ENCODE results near the gene M1AP. TPM values are rescaled to one million over a fixed set of nuclear protein-coding genes. Genes with fewer than 3 reads are reported as not detected.

M1AP gene
- total RNA-seq, 1 donor from 2014 or later, result 0.24 TPM

DNA sequence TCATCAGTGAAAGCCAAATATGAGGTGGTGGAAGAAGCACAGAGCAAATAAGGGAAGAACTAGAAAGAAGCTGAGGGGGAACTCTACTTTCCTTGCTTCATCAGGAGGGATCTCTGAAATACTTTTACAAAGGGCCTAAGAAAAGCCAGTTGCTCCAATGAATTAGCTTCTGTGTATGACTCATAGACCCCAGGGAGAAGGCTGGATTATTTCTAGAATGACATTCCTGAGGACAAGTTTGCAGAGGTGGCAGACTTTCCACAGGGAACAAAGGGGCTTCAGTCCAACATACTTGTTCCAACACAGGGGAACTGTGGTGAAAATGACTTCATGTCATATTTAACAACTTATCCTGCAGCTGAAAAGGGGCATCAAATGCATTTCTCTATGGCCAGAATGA lies 64.6 kb downstream of the M1AP start:
- DNase-seq (ENCODE audit: extremely low spot score, unreplicated experiment), result no peak
- Mint-ChIP-seq H3K9me3 (no peaks in the 10 kb centered on the region), H3K4me1 (ENCODE audit: unreplicated experiment) (peaks cover 4% of the 10 kb centered on the region), H3K27me3 (peaks cover 13% of the 10 kb centered on the region), H3K36me3 (no peaks in the 10 kb centered on the region), H3K27ac (no peak overlapping the region), H3K4me3 (no peak overlapping the region)
- TF ChIP-seq, protein P1, sequence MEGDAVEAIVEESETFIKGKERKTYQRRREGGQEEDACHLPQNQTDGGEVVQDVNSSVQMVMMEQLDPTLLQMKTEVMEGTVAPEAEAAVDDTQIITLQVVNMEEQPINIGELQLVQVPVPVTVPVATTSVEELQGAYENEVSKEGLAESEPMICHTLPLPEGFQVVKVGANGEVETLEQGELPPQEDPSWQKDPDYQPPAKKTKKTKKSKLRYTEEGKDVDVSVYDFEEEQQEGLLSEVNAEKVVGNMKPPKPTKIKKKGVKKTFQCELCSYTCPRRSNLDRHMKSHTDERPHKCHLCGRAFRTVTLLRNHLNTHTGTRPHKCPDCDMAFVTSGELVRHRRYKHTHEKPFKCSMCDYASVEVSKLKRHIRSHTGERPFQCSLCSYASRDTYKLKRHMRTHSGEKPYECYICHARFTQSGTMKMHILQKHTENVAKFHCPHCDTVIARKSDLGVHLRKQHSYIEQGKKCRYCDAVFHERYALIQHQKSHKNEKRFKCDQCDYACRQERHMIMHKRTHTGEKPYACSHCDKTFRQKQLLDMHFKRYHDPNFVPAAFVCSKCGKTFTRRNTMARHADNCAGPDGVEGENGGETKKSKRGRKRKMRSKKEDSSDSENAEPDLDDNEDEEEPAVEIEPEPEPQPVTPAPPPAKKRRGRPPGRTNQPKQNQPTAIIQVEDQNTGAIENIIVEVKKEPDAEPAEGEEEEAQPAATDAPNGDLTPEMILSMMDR (conservative IDR thresholded peaks at IDR 0.05), result no peak

DNA sequence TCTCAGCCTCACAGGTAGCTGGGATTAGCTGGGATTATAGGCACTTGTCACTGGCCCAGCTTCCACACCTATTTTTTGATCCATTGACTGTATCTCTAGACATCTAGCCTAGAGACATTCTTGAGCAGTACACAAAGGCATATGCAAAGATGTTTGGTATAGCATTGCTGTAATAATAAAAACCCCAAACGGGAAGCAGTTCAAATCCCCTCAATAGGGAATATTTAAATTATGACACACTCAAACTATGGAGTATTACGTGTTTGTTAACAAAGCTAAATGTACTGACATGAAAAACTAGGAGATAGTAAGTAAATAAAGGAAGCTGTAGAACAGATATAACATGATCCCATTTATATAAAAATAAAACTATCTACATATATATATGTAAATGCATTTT lies 65.9 kb downstream of the M1AP start:
- DNase-seq (ENCODE audit: extremely low spot score, unreplicated experiment), result no peak
- peaks cover 13% of the 10 kb centered on the region for H3K27me3 Mint-ChIP-seq
- no peaks in the 10 kb centered on the region for H3K4me1 Mint-ChIP-seq (ENCODE audit: unreplicated experiment)
- no peak overlapping the region for H3K27ac Mint-ChIP-seq
- TF ChIP-seq, protein P1 (conservative IDR thresholded peaks at IDR 0.05), result no peak
- no peak overlapping the region for H3K4me3 Mint-ChIP-seq
- no peaks in the 10 kb centered on the region for H3K36me3 Mint-ChIP-seq
- no peaks in the 10 kb centered on the region for H3K9me3 Mint-ChIP-seq

DNA sequence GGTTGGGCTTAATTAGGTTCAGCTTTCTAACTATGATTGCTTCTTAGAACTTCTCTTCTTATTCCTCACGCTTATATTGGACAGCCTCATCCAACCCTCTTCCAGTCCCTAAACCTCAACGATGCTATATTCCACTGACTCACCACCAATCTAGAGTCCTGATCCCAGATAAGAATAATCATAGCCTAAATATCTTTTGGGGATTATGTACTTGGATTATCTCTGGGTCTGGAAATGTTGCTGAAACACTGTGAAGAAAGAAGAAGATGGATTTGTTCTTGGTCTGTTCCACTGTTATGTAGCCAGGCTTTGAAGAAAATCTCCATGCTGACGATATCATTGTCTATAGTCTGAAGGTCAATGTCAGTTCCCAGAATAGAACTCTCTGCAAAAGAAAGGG lies 66.7 kb downstream of the M1AP start:
- no peaks in the 10 kb centered on the region for H3K36me3 Mint-ChIP-seq
- H3K27me3 Mint-ChIP-seq, result peaks cover 13% of the 10 kb centered on the region
- DNase-seq (ENCODE audit: extremely low spot score, unreplicated experiment), result no peak
- TF ChIP-seq, protein P1 (conservative IDR thresholded peaks at IDR 0.05), result no peak
- H3K9me3 Mint-ChIP-seq, result no peaks in the 10 kb centered on the region
- peaks cover 4% of the 10 kb centered on the region for H3K4me1 Mint-ChIP-seq (ENCODE audit: unreplicated experiment)
- no peak overlapping the region for H3K27ac Mint-ChIP-seq
- no peak overlapping the region for H3K4me3 Mint-ChIP-seq

DNA sequence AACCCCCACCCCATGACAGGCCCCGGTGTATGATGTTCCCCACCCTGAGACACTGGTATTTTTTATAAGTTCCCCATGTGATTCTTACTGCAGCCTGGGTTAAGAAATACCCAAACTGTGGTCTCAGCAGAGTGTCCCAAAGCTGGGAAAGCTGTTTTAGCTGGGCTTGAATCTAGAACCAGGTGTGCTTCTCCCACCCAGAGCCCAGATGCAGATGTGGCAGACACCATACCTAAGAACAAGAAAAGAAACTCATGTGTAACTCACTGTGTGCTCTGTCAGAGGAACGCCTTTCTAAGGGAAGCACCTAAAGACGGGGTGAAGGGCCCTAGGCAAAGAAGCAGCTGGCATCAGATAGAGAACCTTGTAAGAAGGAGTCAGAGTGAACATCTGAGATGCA lies 69.7 kb downstream of the M1AP start:
- TF ChIP-seq, protein P1 (conservative IDR thresholded peaks at IDR 0.05), result no peak
- Mint-ChIP-seq H3K4me3 (no peak overlapping the region), H3K4me1 (ENCODE audit: unreplicated experiment) (peaks cover 16% of the 10 kb centered on the region), H3K9me3 (no peaks in the 10 kb centered on the region), H3K27ac (no peak overlapping the region), H3K36me3 (no peaks in the 10 kb centered on the region), H3K27me3 (peaks cover 5% of the 10 kb centered on the region)
- DNase-seq (ENCODE audit: extremely low spot score, unreplicated experiment), result no peak

DNA sequence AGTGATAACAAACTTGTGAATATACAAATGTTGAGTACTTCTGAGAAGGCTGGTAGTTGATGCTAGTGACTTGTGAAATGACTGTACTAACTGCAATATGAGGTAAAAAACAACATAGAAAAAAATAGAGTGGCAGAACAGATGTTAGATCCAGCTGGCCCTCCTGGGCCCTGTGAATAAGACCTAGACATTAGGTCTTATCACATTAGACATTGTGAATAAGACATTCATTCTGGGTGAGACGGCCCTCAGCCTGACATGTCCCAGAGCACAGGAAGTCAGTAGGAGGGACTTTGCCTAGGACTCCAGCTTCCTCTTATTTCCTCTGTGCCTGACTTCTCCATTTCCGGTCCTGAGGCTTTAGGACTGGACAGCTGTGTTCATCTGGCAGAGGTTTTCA lies 70.7 kb downstream of the M1AP start:
- H3K27ac Mint-ChIP-seq, result no peak overlapping the region
- H3K36me3 Mint-ChIP-seq, result no peaks in the 10 kb centered on the region
- DNase-seq (ENCODE audit: extremely low spot score, unreplicated experiment), result no peak
- TF ChIP-seq, protein P1 (conservative IDR thresholded peaks at IDR 0.05), result no peak
- H3K4me3 Mint-ChIP-seq, result no peak overlapping the region
- H3K9me3 Mint-ChIP-seq, result no peaks in the 10 kb centered on the region
- H3K27me3 Mint-ChIP-seq, result peaks cover 5% of the 10 kb centered on the region
- peaks cover 16% of the 10 kb centered on the region for H3K4me1 Mint-ChIP-seq (ENCODE audit: unreplicated experiment)

DNA sequence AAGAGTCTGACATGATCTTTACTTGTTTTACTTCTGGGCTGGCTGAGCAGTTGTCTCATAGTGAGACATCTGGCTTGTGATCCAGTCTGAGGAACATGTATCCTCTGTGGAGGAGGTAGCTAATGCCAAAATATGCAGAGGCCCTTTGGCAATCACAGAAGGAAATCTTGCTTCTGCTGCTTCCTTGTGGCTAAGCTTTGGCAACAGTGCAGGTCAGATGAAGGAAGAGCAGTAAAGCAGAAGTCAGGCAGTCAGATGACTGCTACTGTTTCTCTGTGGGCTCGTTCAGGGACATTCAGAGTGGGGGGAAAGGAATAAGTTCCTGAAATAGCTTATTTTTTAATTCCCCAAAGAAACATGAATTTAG lies 71.3 kb downstream of the M1AP start:
- Mint-ChIP-seq H3K36me3 (no peaks in the 10 kb centered on the region), H3K9me3 (no peaks in the 10 kb centered on the region), H3K4me1 (ENCODE audit: unreplicated experiment) (peaks cover 16% of the 10 kb centered on the region), H3K27me3 (peaks cover 5% of the 10 kb centered on the region), H3K27ac (no peak overlapping the region), H3K4me3 (no peak overlapping the region)
- no peak for DNase-seq (ENCODE audit: extremely low spot score, unreplicated experiment)
- TF ChIP-seq, protein P1 (conservative IDR thresholded peaks at IDR 0.05), result no peak
